Activated T-helper 1 cell treated with anti-CD3 and anti-CD28 coated beads, Interleukin-12 subunit alpha, Interleukin-12 subunit beta, Interleukin-2, Interleukin-4 antibody, amounts not matched to agents 30 ng/mL and 10 ng/mL and 1 ng/mL, durations not matched to agents 14 hours and 24 hours and 36 hours (primary cell): Measurements from ENCODE around the gene ATP6V1C2. TPM values are rescaled to one million over a fixed set of nuclear protein-coding genes. Genes with fewer than 3 reads are reported as not detected.

ENCODE experiments used
- DNase-seq: peaks from one replicate; pipeline ENCODE4 v3.0.0; 2021; ENCODE audit warnings: low spot score
- H3K27ac Mint-ChIP-seq: one replicate; pipeline ENCODE4 v1.8.0; 2021; ENCODE audit warnings: mild to moderate bottlenecking, mixed read lengths
- H3K27me3 Mint-ChIP-seq: one replicate; pipeline ENCODE4 v1.8.0; 2022; ENCODE audit warnings: mild to moderate bottlenecking, moderate library complexity, mixed read lengths; ENCODE audit not compliant: insufficient read depth
- H3K36me3 Mint-ChIP-seq: one replicate; pipeline ENCODE4 v1.8.0; 2021; ENCODE audit warnings: low read depth, mixed read lengths
- H3K4me1 Mint-ChIP-seq: one replicate; pipeline ENCODE4 v1.8.0; 2021; ENCODE audit warnings: low read depth, mixed read lengths
- H3K4me3 Mint-ChIP-seq: one replicate; pipeline ENCODE4 v1.8.0; 2021; ENCODE audit warnings: mild to moderate bottlenecking, moderate library complexity, mixed read lengths
- H3K9me3 Mint-ChIP-seq: one replicate; pipeline ENCODE4 v1.8.0; 2021; ENCODE audit warnings: mixed read lengths
- intact Hi-C: fragments of 100-400 bp; cut with micrococcal nuclease; formaldehyde crosslinking; loops from one replicate; pipeline ENCODE4 v1.15.1; 2024
- total RNA-seq: library from RNA; stranded (reverse); gene quantifications from 2 replicates; pipeline ENCODE4 v1.2.3, GENCODE V29; 2022

The ATP6V1C2 gene
- total RNA-seq, 1 donor from 2014 or later, result 0.05 TPM

GRCh38 chr2:10832203-10832936, 110.9 kb downstream of the ATP6V1C2 start:
- peaks cover 22% of the 10 kb centered on the region for H3K27me3 Mint-ChIP-seq

GRCh38 chr2:10833021-10833420, 111.6 kb downstream of the ATP6V1C2 start:
- Mint-ChIP-seq H3K36me3 (no peaks in the 10 kb centered on the region), H3K4me3 (no peak overlapping the region), H3K9me3 (no peaks in the 10 kb centered on the region), H3K27ac (no peak overlapping the region), H3K27me3 (peaks cover 20% of the 10 kb centered on the region), H3K4me1 (peaks cover 6% of the 10 kb centered on the region)
- DNase-seq, result no peak
- intact Hi-C loops, result loop anchor here (2.0 to 10.0 kb wide), 4 partner anchors 74 to 634 kb away; partner anchors contain the start of genes E2F6 and ROCK2

More at GRCh38 chr2:10832203-10832936, 110.9 kb downstream of the ATP6V1C2 start:
- H3K4me3 Mint-ChIP-seq, result no peak overlapping the region
- H3K9me3 Mint-ChIP-seq, result no peaks in the 10 kb centered on the region
- no peaks in the 10 kb centered on the region for H3K36me3 Mint-ChIP-seq
- intact Hi-C loops, result loop anchor here (1.0 to 10.0 kb wide), 8 partner anchors 20 to 850 kb away; partner anchors contain the start of genes E2F6, PDIA6 and ROCK2
- DNase-seq, result peak; percentile 74
- H3K27ac Mint-ChIP-seq, result no peak overlapping the region
- H3K4me1 Mint-ChIP-seq, result peaks cover 6% of the 10 kb centered on the region

GRCh38 chr2:10834068-10834655, 112.7 kb downstream of the ATP6V1C2 start:
- H3K9me3 Mint-ChIP-seq, result no peaks in the 10 kb centered on the region
- H3K36me3 Mint-ChIP-seq, result no peaks in the 10 kb centered on the region
- peaks cover 19% of the 10 kb centered on the region for H3K27me3 Mint-ChIP-seq
- intact Hi-C loops, result loop anchor here (5.0 to 10.0 kb wide), 3 partner anchors 73 to 633 kb away; partner anchors contain the start of genes E2F6 and ROCK2
- H3K4me3 Mint-ChIP-seq, result no peak overlapping the region
- DNase-seq, result no peak
- no peak overlapping the region for H3K27ac Mint-ChIP-seq
- peaks cover 6% of the 10 kb centered on the region for H3K4me1 Mint-ChIP-seq

Other genes starting within 250 kb of the ATP6V1C2 start
- 47.0 and 48.2 TPM in 2 replicates for gene NOL10, start 31.7 kb upstream of the ATP6V1C2 start, total RNA-seq
- gene PDIA6, start 91.2 kb downstream of the ATP6V1C2 start, total RNA-seq, result 171 and 173 TPM in 2 replicates
- not detected in 2 replicates for gene KCNF1, start 190.3 kb downstream of the ATP6V1C2 start, total RNA-seq